Activated CD8-positive, alpha-beta memory T cell treated with anti-CD3 and anti-CD28 coated beads for 48 hours (primary cell): Measurements from ENCODE around the gene COL18A1.
"Not testable (repeated sequence)": the region's sequence is repeated elsewhere in the genome, so short reads cannot be mapped to it uniquely, and the experiment has no call there.

Experiments
- DNase-seq, 3 experiments: peaks; one replicate each; pipeline ENCODE4 v3.0.0-alpha.2; 2020; ENCODE audit warnings: low read depth in 2 of 3, low spot score in 2 of 3

Gene COL18A1

GRCh38 chr21:45491056-45491455 lies 86.1 kb downstream of the COL18A1 start:
- DNase-seq: no peak

- no peak for DNase-seq
These were observed 86.7 kb downstream of the COL18A1 start for GRCh38 chr21:45491623-45492022.

GRCh38 chr21:45492765-45493164 lies 87.8 kb downstream of the COL18A1 start:
- no peak for DNase-seq

- DNase-seq: no peak
These were observed 88.5 kb downstream of the COL18A1 start for GRCh38 chr21:45493401-45494001.

GRCh38 chr21:45494135-45494850 lies 89.3 kb downstream of the COL18A1 start:
- DNase-seq: no peak

GRCh38 chr21:45494851-45495680 lies 90.1 kb downstream of the COL18A1 start:
- no peak for DNase-seq

GRCh38 chr21:45496151-45496967 lies 91.4 kb downstream of the COL18A1 start:
- DNase-seq: no peak

GRCh38 chr21:45496968-45497845 lies 92.2 kb downstream of the COL18A1 start:
- DNase-seq: no peak

GRCh38 chr21:45497846-45498645 lies 93.1 kb downstream of the COL18A1 start:
- DNase-seq: no peak

GRCh38 chr21:45498646-45499000 lies 93.7 kb downstream of the COL18A1 start:
- DNase-seq: no peak

GRCh38 chr21:45499201-45499750 lies 94.3 kb downstream of the COL18A1 start:
- no peak for DNase-seq

GRCh38 chr21:45499970-45500577 lies 95.1 kb downstream of the COL18A1 start:
- DNase-seq: no peak

GRCh38 chr21:45501081-45502005 lies 96.4 kb downstream of the COL18A1 start:
- not testable (repeated sequence) for DNase-seq

- no peak for DNase-seq
These were observed 97.0 kb downstream of the COL18A1 start for GRCh38 chr21:45502006-45502345.

- no peak for DNase-seq
These were observed 97.6 kb downstream of the COL18A1 start for GRCh38 chr21:45502600-45502999.

GRCh38 chr21:45503226-45503625 lies 98.3 kb downstream of the COL18A1 start:
- not testable (repeated sequence) for DNase-seq

GRCh38 chr21:45504021-45504515 lies 99.1 kb downstream of the COL18A1 start:
- DNase-seq: no peak
